Central memory CD4-positive, alpha-beta T cell (primary cell): ENCODE data around the gene DVL1.
"Not testable (repeated sequence)": the region's sequence is repeated elsewhere in the genome, so short reads cannot be mapped to it uniquely, and the experiment has no call there.

Source experiments
- DNase-seq: peaks from one replicate; pipeline ENCODE4 v3.0.0; 2022

DVL1 gene

DNA sequence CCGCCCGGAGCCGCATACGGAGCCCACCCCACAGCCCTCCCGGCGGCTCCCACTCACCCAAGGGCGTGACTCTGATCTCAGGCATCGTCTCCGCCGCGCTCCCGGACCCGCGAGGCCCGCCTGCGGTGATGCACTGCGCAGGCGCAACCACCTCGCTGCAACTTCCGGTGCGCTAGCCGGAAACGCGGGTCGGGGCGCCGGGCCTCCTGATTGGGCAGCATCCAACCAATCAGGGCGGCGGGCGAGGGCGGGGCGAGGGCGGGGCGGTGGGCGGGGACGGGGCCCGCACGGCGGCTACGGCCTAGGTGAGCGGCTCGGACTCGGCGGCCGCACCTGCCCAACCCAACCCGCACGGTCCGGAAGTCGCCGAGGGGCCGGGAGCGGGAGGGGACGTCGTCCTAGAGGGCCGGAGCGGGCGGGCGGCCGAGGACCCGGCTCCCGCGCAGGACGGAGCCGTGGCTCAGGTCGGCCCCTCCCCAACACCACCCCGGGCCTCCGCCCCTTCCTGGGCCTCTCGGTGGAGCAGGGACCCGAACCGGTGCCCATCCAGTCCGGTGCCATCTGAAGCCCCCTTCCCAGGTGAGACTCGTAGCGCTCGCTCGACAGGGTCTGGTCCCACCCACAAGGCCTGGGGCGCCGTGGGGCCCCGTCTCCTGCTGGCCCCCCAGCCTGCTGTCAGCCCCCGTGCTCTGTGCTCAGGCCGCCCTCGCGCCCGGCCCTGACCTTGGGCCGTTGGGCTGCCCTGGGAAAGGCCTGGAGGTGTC is 24.5 kb downstream of the DVL1 start, which contains the start of the genes CPTP and INTS11:
CPTP (plus strand) TSS at position 279 of the 764 bp plus-strand sequence. CDS start 2,109 bp downstream, outside the sequence.
INTS11 (minus strand) TSS at position 137 of the 764 bp plus-strand sequence; CDS start at position 85, 52 bp downstream.
- peak; percentile 95 for DNase-seq

- DNase-seq = no peak
Observed at GRCh38 chr1:1324084-1324523, 25.1 kb downstream of the DVL1 start.

DNA sequence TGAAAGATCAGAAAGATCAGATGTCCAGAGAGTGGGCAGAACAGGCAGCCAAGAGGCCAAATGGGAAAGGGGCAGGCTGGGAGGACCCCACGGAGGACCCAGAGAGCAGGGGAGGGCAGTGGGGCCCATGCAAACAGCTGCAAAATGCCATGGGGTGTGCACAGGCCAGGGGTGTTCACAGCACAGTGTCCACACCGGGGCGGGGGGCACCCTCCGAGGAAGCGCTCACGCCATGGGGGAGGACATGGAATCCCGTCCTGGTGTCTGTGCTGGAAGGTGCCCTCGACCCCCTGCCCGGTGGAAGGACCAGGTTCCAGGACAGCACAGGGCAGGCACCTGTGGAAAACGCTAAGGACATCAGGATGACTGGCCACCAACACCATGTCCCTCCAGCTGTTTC is 26.3 kb downstream of the DVL1 start:
- no peak for DNase-seq

DNA sequence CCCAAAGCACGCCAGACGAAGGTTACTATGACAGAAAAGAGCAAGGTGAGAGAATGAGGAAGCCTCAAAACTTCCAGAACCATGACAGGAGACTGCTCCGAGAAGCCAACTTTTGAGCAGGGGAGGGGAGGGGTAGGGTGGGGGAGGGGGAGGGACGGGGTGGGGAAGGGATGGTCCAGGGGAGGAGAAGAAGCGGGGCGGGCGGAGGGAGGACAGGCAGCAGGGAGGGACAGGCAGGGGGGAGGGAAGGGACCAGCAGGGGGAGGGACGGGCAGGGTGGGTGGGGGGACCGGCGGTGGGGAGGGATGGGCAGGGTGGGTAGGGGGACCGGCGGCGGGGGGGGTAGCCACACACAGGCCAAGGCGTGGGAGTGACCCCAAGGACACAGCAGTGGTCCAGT is 26.8 kb downstream of the DVL1 start:
- no peak for DNase-seq

GRCh38 chr1:1321477-1321876 is 27.7 kb downstream of the DVL1 start:
- DNase-seq = no peak

DNA sequence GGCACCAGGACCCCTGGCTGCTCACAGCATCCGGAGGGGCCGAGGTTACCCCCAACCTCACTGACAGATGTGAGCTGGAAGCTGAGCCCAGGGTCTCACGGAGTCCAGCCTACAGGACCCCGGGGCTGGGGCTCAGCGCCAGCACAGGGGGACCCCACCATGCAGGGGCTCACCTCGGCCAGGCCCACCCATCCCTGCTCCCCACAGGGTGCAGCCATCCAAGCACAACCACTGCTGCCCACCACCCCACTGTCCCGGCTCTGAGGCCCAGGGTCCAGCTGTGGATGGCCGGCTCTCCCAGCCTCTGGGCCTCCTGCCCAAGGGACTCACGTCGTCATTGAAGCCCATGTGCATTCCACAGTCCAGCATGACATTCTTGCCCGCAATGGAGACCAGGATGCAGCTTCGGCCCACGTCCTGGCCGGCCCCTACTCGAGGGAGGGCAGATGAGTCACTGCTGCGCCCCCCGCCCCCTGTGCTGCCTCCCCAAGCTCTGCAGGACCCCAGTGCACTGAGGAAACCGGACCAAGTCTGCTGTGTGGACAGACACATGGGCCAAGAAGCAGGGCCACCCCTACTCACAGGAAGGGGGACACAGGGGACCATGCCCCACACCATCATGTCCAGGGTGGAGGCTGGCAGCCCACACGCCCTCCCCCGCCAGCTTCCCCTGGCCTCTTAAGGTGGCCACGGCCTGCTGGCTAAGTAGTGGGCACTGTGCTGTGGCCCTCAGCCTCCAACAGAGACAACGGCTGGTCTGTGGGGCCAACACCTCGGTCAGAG is 28.4 kb downstream of the DVL1 start:
- DNase-seq = no peak

DNA sequence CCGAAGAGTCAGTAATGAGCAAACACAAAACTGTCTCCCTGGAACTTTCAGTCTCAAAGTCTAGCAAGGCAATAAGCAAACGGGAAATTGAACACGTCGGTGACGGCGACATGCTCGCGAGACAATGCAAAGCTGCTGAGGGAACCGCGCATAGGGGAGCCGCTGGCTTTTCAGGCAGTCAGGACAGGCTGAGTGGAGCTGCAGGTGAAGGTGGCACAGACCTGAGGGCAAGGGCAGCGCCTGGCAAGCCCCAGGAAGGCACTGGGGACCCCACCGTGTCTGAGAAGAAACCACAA is 29.6 kb downstream of the DVL1 start:
- no peak for DNase-seq

- DNase-seq = no peak
Observed at GRCh38 chr1:1318777-1319645, 30.2 kb downstream of the DVL1 start.

GRCh38 chr1:1318131-1318652 is 31.0 kb downstream of the DVL1 start:
- no peak for DNase-seq

DNA sequence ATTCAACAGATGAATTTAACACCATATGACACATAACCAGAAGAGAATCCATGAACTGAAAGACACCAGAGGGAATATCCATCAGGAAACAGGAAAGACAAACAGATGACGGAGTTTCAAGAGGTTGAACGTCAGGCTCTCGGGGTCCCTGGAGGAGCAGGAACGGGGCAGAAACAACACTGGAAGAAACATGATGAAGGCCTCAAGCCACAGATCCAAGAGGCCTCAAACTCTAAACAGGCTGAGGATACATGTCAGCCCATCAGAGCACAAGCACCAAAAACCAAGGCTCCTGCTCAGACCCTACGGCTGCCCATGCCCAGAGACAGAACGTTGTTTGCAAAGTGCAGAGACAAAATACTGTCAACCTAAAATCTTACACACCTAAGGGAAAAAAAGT is 31.8 kb downstream of the DVL1 start:
- no peak for DNase-seq

DNA sequence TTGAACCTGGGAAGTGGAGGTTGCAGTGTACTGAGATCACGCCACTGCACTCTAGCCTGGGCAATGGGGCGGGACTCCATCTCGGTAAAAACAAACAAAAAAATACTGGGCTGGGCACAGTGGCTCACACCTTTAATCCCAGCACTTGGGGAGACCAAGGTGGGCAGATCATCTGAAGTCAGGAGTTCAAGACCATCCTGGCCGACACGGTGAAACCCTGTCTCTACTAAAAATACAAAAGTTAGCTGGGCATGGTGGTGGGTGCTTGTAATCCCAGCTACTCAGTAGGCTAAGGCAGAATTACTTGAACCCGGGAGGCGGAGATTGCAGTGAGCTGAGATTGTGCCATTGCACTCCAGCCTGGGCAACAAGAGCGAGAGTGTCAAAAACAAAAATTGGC is 33.0 kb downstream of the DVL1 start:
- not testable (repeated sequence) for DNase-seq

DNA sequence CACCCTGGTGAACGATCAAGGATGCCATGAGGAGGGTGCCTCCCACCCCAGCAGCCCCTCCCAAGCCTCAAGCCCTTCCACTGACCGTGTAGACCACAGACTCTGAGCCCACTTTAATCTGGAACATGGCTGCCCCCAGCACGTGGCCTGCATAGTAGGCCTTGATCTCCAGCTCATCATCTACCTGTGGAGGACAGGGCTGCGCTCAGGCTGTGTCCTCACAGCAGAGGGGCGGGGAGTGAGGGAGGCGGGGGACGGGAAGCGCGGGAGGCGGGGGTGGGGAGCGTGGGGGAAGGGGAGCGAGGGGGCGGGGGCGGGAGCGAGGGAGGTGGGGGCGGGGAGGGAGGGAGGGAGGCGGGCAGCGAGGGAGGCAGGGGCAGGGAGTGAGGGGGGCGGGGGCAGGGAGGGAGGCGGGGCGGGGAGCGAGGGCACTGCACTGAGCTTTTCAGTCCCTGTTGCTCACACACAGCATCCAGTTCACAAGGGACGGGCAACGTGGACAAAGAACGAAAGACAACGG is 33.7 kb downstream of the DVL1 start:
- DNase-seq = no peak

DNA sequence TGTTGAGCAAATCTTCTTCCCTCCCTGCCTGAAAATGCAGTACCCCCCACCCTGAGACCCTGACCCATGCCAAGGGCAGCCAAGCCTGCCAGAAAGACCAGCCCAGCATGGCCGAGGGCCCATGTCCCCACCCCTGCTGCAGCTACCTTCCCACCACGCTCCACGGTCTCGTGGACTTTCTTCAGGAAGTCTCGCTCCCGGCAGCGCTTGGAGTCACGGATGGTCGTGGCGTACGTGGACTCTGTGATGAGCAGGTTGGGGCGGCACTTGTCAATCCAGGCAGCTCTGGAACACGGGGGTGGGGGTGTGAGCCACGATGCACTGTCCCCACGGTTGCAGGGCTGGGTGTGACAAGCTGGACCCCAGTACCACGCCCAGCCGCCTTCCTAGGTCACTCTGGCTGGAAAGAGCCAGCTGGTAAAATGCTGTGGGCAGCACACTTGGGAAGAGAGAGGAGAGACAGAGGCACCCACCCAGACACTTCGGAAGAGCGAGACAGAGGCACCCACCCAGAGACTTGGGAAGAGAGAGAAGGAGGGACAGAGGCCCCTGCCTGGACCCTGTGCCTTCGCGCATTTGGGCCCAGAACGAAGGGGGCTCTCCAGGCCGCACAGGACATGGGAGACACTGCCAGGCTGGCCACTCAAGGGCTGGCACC is 34.4 kb downstream of the DVL1 start:
- DNase-seq = no peak

GRCh38 chr1:1314237-1314586 is 35.0 kb downstream of the DVL1 start:
- no peak for DNase-seq

DNA sequence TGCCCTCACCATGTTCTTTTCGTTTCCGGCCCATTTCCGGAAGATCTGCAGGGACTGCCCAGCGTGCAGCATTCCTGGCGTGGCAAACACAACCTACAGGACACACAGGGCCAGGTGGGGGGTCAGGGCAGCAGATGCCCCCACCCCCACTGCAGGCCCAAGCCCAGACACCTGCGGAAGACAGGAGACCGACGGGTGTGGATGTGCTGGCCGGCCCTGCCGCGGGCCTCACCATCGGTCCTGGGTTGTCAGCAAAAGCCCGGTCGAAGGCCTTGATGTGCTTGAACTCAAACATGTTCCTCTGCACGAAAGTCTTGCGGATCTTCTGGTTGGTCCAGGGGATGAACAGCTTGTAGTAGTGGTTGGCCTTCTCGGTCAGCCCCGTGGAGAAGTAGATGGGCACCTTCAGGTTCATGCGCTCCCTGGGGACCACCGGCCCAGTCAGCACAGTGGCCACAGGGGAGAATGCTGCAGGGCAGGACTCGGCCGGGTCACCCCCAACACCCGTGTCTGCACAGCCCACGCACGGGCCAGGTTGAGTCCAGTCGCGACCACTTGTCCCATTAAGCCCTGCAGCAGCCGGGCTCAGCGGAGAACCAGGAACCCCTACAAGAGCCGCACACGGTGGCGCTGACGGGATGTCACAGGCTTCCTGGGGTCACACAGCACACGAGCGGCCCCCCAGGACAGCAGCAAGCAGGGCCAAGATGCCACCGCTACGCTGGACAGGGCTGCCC is 35.5 kb downstream of the DVL1 start:
- no peak for DNase-seq

GRCh38 chr1:1312450-1313314 is 36.5 kb downstream of the DVL1 start:
- DNase-seq = no peak

DNA sequence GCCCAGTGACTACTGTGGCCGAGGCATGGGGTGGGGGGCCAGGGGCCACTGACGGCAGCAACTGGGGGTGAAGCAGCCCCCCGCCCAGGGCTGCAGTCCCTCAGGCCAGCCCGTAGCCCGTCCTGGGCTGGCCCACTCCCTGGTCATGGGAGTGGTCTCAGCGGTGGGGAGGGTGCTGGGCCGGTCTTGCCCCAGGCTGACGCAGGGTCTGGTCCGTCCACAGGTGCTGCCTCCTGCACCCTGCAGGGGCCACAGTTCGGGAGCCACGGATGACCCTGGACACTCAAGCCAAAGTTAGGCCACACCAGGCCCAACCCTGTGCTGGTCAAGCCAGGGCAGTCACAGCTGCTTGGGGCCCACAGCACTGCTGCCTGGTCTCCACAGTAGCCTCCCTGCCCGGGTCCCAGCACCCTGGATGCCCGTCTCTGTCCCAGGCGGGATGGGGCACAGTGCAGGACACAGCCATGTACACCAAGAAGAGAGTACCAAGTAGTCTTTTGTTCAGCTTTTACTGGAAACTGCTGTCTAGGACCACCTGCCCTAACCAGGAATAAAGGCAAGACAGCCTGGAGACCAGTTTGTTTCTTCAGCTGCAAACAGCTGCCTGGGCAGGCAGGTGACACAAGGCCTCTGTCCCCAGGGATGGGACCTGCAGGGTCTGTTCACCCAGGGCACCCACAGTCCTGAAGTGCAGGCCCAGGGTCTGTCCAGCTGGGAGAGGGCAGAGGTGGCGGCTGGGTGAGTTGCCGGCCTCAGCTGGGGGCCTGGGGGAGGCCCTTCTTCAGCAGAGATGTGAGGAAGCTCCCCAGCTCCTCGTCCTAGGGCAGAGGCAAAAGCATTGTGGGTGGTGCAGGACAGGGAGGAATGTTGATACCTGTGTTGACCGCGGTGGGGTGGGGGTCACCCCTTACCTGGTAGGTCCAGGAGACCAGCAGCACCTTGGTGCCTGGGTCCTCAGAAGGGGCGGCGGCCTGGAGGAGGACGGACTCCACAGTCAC is 37.8 kb downstream of the DVL1 start:
- DNase-seq = no peak

DNA sequence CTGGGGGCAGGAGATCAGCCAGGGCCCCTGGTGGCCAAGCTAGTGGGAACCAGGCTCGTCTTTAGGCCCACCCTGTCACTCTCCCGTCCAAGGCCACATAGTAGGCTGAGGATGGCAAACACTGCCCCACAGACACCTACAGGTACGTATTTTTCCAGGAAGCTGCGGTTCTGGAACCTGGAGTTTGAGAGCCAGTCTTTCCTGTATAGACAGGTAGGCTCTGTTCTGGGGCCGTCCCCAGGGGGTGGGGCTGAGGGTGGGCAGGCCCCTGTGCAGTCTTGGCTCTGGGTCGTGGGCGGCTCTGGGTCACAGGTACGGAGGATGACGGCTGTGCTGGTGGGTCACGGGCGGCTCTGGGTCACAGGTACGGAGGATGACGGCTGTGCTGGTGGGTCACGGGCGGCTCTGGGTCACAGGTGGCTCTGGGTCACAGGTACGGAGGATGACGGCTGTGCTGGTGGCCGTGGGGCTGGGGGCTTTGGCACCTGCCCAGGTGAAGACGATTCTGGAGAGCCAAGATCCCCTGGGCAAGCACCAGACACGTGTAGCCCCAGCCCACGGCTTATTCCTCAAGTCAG is 38.7 kb downstream of the DVL1 start:
- no peak for DNase-seq

DNA sequence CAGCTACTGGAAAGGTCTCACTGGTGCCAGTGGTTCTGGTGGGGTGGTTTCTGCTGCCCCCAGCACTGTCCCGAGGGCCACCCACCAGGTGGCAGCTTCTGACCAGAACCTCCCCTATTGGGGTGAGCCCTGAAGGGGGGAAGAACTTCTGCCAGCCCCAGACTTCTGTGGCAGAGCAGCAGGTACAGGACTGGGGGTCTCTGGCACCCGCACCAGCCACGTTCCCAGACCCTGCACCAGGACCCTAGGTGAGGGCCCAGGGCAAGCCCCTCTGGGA is 39.2 kb downstream of the DVL1 start:
- no peak for DNase-seq
